GM04503 (cell line): ENCODE data around the gene SH3GL3.
A peak's percentile ranks its signal among the peaks of the same experiment; 100 is the strongest.

Experiments
- DNase-seq: peaks from one replicate; pipeline ENCODE4 v3.0.0-alpha.2; 2012; ENCODE audit warnings: low read depth

Gene SH3GL3, protein sequence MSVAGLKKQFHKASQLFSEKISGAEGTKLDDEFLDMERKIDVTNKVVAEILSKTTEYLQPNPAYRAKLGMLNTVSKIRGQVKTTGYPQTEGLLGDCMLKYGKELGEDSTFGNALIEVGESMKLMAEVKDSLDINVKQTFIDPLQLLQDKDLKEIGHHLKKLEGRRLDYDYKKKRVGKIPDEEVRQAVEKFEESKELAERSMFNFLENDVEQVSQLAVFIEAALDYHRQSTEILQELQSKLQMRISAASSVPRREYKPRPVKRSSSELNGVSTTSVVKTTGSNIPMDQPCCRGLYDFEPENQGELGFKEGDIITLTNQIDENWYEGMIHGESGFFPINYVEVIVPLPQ

DNA sequence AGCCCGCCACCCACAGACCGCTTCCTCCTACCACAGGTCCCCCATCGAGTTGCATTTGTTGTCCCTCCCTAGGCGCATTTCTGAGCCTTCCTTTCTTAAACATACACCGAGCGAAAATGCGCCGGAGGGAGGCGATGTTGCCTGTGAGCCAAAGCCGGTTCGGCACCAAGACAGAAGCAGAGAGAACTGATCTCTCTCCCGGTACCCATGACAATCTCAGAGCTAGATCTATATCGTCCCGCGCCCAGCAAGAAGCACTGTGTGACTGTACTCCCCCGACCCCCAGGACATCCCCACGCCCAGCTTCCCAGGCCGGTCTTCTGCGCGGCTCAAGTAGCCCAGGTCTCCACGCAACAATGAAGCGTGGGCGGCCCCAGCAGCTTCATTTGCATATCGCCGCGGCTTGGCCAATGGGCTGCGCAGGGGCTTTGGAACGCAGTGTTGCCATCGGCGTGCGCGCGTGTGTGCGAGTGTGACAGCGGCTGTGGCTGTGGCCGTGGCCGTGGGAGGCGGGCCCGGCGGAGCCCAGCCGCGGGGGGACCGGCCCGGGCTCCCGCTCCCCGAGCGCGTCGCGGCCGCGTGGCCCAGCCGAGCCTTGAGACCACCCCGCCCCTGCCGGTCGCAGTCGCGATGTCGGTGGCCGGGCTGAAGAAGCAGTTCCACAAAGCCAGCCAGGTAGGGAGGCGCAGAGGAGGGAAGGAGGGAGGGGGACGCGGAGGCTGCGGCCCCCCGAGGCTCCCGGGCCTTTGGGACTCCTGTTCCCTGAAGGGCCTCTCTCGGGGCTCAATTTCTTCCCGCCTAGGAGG is at the start of gene SH3GL3:
Gene SH3GL3 (plus strand): TSS at position 438 of the 806 bp plus-strand sequence. CDS start 193 bp downstream, at position 631.
- no peak for DNase-seq

- DNase-seq: peak; percentile 37
Measured at GRCh38 chr15:83398626-83399025, 48.5 kb upstream of the SH3GL3 start.

- DNase-seq: no peak
Measured at GRCh38 chr15:83404121-83404520, 43.0 kb upstream of the SH3GL3 start.

DNA sequence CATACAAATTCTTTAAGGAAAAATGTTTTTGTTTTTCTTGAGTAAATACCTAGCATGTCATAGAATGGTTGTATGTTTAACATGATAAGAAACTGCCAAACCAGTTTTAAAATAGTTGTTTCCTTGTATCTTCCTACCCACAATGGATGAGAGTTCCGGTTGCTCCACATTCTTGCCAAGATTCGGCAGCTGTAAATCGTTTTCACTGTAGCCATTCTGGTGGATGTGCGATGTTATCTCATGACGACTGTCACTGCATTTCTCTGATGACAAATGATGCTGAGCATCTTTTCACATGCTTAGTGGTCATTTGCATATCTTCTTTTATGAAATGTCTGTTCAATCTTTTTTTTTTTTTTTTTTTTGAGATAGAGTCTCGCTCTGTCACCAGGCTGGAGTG is 36.6 kb upstream of the SH3GL3 start:
- DNase-seq: no peak

DNA sequence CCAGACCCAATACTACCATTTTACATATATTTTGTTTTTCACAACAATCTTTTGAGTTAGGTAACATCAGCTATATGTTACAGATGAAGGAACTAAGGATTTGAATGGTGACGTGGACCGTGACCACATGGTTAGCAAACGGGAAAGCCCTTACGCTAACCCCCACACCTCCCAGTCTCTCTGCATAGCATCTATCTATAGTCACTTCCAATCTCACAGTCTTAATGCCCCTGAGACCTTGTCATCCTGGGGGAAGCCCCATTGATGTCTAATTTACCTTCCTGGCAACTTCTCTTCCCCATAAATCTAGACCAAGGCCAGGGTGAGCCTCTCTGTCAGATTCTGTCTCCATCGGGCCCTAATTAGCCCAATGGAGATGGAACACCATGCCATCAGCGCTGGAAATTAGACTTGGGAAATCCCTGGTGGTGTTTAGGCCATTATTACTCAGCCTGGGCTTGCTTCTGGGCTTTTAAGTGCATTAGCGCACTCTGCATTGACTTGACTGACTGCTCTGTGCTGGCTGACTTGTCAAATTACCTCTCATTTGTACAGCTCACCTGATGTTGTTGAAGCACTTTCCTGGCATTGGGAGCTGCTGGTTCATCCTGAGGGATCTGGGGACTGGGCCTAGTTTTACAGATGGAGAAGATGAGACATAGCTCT is 34.0 kb upstream of the SH3GL3 start:
- no peak for DNase-seq

DNA sequence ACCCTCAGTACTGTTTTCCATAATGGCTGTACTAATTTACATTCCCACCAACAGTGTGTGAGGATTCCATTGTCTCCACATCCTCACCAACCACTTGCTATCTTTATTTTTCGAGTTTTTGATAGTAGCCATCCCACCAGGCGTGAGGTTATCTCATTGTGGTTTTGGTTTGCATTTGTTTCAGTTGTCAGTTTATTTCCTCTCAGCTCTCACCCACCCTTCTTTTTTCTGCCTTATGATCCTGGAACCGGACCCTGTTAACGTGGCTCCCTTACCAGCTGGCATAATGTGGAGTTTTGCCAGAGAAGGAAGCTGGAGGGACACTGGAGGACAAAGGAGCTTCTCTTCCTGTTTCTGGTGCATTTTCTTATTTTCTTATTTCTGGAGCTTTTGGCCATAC is 25.1 kb upstream of the SH3GL3 start:
- DNase-seq: no peak

DNA sequence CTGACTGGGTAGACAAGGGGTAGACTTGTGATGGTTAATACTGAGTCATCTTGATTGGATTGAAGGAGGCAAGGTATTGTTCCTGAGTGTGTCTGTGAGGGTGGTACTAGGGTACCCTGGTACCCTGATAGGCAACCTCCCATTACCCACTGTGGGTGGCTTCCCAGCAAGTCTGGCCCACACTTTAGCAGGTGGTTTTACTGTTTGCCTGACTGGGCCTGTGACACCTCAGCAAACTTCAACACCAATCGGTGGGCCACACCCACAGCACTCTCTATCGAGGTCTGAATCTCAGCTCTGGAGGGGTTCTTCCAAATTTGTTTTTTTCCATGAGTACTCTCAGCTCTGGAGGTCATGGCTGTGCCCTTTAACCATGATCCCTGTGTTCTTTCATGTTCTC is 24.6 kb upstream of the SH3GL3 start:
- DNase-seq: no peak

GRCh38 chr15:83424101-83424500 is 23.0 kb upstream of the SH3GL3 start:
- no peak for DNase-seq

DNA sequence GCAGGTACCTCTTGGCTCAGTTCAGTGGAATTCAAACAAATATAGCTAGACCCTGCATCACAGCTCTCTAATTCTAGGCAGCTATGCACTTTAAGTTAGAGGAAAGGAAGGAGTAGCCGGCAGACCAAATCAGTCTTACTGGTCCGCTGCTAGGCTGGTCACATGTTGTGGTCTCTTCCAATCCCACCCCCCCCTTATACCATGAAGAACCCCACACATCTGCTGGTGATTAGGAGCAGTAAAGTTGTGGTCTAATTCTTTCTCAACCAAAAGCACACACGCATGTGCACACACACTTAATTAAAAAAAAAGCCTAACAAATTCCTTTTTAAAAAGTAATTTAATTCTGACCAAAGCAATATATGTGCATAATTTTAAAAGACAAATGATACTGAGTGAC is 16.7 kb upstream of the SH3GL3 start:
- no peak for DNase-seq

DNA sequence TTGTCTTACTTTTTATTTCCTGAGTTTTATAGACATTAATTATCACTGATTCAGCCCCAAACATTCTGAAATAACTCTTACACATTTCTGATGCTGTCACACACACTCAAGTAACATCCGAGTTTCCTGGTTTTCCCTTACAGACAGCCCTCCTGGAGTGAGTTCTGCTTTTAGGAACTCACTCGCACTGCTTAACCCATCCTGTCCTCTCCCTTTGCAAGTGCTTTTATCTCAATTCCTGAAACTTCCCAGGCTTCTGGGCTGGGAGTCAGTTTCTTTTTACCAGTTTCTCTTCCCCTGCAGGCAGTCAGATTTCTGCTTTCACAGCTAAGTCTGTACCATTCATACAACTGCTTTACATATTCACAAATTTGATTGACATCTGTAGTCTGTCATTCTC is 15.6 kb upstream of the SH3GL3 start:
- no peak for DNase-seq

DNA sequence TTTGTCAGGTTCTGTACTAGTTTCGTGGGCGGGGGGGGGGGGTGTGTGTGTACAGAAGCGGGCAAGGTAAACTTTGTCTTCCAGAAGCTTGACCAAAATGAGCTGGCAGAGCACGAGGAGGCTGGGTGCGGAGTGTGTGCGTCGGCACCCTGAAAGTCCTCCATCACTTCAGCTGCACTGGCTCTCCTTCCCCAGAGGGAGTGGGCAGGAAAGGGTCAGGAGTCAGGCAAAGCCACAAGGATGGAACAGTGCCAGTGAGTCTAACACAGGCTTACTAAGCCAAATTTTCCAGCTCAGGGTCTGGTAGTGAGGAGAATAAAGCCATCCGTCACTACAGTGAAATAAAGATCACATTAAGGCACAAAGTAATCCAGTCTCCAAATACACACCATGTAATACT is 11.9 kb upstream of the SH3GL3 start:
- no peak for DNase-seq

GRCh38 chr15:83435782-83436181 is 11.4 kb upstream of the SH3GL3 start:
- no peak for DNase-seq

DNA sequence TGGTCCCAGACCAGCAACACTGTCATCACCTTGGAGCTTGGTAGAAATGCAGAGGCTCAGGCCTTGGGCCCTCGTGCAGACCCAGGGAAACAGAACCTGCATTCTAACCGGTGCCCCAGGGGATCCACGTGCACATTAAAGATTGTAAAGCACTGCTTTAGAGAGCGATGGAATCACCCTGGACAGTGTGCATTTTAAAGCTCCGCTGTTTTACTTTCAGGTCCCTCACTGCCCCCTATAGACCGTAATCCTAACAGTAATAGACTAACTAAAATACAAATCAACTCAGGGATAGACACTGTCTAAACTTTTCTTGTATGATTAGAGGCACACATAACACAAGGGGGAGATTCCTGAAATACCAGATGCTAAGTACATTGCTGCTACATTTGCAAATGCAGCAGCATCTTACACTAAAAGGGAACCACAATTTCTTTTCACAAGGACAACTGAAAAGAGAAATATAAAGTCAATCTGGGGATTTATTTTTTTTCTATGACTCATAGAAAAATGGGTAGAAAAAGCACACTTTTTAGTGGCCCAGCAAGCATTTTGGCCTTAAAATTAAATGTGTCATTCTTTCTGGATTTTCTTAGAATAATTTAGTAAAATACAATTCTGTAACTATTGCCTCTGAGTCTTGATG is 10.5 kb upstream of the SH3GL3 start:
- DNase-seq: no peak

DNA sequence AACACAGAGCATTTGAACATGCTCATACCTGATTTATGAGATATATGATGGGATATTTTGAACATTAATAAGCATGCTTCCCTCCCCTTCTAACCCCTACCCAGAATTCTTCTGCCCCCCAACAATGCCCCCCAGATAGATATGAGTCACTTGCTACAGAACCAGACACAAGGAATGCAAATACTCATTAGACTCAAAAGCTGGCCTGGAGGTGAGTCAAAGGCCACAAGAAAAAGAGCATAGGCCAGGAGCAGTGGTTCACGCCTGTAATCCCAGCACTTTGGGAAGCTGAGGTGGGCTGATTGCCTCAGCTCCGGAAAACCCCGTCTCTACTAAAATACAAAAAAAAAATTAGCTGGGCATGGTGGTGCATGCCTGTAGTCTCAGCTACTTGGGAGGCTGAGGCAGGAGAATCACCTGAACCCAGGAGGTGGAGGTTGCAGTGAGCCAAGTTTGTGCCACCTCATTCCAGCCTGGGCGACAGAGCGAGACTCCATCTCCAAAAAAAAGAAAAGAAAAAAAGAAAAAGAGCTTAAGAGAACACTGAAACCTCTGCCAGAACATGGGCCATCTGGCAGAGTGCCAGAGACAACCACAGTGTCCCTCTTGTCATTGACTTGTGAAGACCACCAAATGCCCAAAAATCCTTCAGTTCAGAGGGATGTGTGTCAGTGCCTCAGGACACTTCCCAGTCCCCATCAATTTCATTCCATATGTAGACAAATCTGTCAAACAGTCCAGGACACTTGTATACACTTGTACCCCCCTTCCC is 3.9 kb upstream of the SH3GL3 start:
- no peak for DNase-seq

GRCh38 chr15:83444936-83445335 is 2.2 kb upstream of the SH3GL3 start:
- no peak for DNase-seq

GRCh38 chr15:83445643-83446042 is 1.5 kb upstream of the SH3GL3 start:
- no peak for DNase-seq

GRCh38 chr15:83446417-83446816 is 724 bp upstream of the SH3GL3 start:
- no peak for DNase-seq

DNA sequence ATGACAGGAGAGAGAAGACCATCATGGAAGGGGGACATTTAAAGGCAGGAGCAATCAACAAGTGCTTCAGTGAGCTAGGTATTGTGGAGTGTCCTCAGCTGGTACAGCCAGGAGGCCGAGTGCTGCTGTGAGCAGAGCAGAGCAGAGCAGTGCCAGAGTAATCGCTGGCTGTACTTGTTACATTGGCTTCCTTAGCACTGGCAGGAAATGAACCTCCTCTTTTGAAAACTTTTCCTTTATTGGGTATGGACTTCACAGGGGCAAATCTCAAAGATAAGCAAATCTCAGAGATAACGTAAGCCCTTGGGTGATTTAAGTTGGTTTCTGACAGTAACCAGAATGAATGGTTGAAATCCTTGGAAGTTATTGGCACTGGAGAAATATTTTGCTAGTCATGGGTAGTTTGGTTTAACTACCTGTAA is 2.1 kb downstream of the SH3GL3 start:
- no peak for DNase-seq

- no peak for DNase-seq
Measured at GRCh38 chr15:83449937-83450506, 2.9 kb downstream of the SH3GL3 start.

DNA sequence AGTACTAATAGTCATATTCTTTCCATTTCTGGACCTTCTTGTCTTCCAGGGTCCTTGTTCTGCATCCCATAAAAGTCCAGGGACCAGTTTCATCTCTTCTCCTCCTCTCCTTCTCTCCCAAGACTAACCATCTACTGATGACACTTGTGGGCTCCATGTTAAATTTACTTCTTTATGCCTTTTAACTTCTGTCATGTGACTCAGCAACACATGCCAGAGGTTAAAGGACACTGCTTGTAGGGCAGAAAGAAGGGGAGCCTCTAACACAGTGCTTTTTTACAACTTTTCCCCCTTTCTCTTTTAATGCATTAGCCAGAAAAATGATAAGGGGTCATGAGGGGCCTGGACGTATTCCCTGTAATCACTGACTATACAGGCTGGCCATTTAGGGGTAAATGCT is 10.0 kb downstream of the SH3GL3 start:
- no peak for DNase-seq

GRCh38 chr15:83458381-83458780 is 11.2 kb downstream of the SH3GL3 start:
- no peak for DNase-seq
